Stomach (tissue), 4 donors: ENCODE results near the gene KCNK15.

Experiments
- POLR2A ChIP-seq, 4 donors: fragments of 450-650 bp; IDR thresholded peaks; one replicate each; pipeline ENCODE4 v1.6.1; 2016; ENCODE audit warnings: antibody characterized with exemption in 4 of 4, control low read depth in 2 of 4, mild to moderate bottlenecking in 1 of 4, moderate library complexity in 1 of 4
- TF ChIP-seq, protein P1 (sequence below), 7 experiments: fragments of 450-650 bp in 4 of 7; fragments of 200-600 bp in 3 of 7; sonication (generic) in 3 of 7; IDR thresholded peaks; one replicate each; pipeline ENCODE4 v1.5.1; 2016 to 2019; ENCODE audit warnings: antibody characterized with exemption in 7 of 7, control low read depth in 2 of 7, mild to moderate bottlenecking in 1 of 7

DNA sequence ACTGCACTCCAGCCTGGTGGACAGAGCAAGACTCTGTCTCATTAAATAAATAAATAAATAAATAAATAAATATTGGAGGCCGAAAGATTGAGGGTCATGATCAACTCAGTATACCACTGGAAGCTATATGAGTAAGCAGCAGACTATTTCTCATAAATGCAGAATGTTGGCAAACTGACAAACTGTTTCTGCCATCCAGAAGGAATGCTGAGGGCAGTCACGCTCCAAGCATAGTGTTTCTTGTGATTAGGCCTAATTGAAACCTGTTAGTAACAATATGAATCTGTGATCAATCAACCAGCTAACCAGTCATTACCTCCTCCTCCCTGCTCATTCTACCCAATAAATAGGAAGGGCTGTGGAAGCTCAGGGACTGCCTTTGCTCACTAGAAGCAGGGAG, 15.2 kb upstream of the KCNK15 start:
- TF ChIP-seq, protein P1, sequence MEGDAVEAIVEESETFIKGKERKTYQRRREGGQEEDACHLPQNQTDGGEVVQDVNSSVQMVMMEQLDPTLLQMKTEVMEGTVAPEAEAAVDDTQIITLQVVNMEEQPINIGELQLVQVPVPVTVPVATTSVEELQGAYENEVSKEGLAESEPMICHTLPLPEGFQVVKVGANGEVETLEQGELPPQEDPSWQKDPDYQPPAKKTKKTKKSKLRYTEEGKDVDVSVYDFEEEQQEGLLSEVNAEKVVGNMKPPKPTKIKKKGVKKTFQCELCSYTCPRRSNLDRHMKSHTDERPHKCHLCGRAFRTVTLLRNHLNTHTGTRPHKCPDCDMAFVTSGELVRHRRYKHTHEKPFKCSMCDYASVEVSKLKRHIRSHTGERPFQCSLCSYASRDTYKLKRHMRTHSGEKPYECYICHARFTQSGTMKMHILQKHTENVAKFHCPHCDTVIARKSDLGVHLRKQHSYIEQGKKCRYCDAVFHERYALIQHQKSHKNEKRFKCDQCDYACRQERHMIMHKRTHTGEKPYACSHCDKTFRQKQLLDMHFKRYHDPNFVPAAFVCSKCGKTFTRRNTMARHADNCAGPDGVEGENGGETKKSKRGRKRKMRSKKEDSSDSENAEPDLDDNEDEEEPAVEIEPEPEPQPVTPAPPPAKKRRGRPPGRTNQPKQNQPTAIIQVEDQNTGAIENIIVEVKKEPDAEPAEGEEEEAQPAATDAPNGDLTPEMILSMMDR (IDR thresholded peaks at IDR 0.05) = no peak
- no peak for TF ChIP-seq POLR2A (IDR thresholded peaks at IDR 0.05)
